Measurements from ENCODE around the gene SNX22.

Gene SNX22

DNA sequence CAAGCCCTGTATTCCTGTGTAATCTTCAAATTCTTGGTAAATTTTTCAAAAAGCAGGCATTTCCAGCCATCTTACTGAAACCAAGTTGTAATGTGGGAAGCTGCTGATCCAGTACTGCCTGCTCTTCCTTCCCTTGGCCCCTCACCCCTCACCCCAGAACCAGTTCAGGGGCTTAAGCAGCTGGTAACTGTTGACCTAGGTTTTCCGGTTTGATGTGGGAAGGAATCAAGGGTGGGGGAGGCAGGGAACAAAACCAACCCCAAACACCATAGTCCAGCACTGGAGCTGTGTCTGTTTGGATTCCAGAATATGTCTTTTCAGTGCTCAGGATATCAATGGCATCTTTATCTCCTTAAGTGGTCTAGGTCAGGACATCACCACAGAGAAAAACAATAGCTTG is 29.1 kb upstream of the SNX22 start:
- no peak overlapping the region for H3K27ac Mint-ChIP-seq
- no peaks in the 10 kb centered on the region for H3K4me1 Mint-ChIP-seq

DNA sequence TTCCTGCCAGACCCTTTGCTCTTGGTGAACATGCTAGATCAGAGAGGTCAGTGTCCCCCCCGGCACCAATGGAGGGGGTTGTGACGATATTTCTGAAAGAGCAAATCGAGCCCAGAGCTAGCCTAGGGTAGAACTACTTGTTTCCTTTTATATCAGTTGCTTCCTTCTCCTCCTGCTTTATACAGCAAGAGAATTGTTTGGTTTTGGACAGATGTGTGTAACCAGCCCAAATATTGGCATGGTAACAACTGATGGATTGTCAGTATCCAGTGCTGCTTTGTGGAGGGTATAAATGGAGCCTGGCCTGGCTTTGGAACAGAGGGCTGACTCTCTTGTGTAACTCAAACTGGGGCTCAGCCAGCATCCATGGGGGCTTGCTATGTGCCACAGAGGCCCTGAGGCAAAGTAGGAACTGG is 28.6 kb upstream of the SNX22 start:
- H3K9me3 Mint-ChIP-seq = no peaks in the 10 kb centered on the region
- no peaks in the 10 kb centered on the region for H3K4me1 Mint-ChIP-seq
- no peaks in the 10 kb centered on the region for H3K27me3 Mint-ChIP-seq (ENCODE audit: low read depth)
- H3K36me3 Mint-ChIP-seq (ENCODE audit: low read depth) = peaks cover 71% of the 10 kb centered on the region
- no peak for TF ChIP-seq CTCF (IDR thresholded peaks at IDR 0.05; ENCODE audit: unreplicated experiment in 3 of 3)
- H3K4me3 Mint-ChIP-seq = no peak overlapping the region
- no peak overlapping the region for H3K27ac Mint-ChIP-seq

More for the DNA sequence above, 29.1 kb upstream of the SNX22 start:
- H3K9me3 Mint-ChIP-seq = no peaks in the 10 kb centered on the region
- no peak for TF ChIP-seq CTCF (IDR thresholded peaks at IDR 0.05; ENCODE audit: unreplicated experiment in 3 of 3)
- no peaks in the 10 kb centered on the region for H3K27me3 Mint-ChIP-seq (ENCODE audit: low read depth)
- peaks cover 70% of the 10 kb centered on the region for H3K36me3 Mint-ChIP-seq (ENCODE audit: low read depth)
- no peak overlapping the region for H3K4me3 Mint-ChIP-seq

- no peak overlapping the region for H3K27ac Mint-ChIP-seq
- H3K4me3 Mint-ChIP-seq = no peak overlapping the region
- H3K27me3 Mint-ChIP-seq (ENCODE audit: low read depth) = no peaks in the 10 kb centered on the region
- no peaks in the 10 kb centered on the region for H3K9me3 Mint-ChIP-seq
- TF ChIP-seq CTCF (IDR thresholded peaks at IDR 0.05; ENCODE audit: unreplicated experiment in 3 of 3) = no peak
- H3K36me3 Mint-ChIP-seq (ENCODE audit: low read depth) = peaks cover 63% of the 10 kb centered on the region
- no peaks in the 10 kb centered on the region for H3K4me1 Mint-ChIP-seq
Observed at GRCh38 chr15:64125978-64126377, 25.6 kb upstream of the SNX22 start.

- peaks cover 74% of the 10 kb centered on the region for H3K36me3 Mint-ChIP-seq (ENCODE audit: low read depth)
- no peaks in the 10 kb centered on the region for H3K27me3 Mint-ChIP-seq (ENCODE audit: low read depth)
- no peak overlapping the region for H3K4me3 Mint-ChIP-seq
- no peaks in the 10 kb centered on the region for H3K9me3 Mint-ChIP-seq
- TF ChIP-seq CTCF (IDR thresholded peaks at IDR 0.05; ENCODE audit: unreplicated experiment in 3 of 3) = no peak
- H3K27ac Mint-ChIP-seq = no peak overlapping the region
- H3K4me1 Mint-ChIP-seq = no peaks in the 10 kb centered on the region
Observed at GRCh38 chr15:64127521-64128270, 23.8 kb upstream of the SNX22 start.

GRCh38 chr15:64130159-64130558 is 21.4 kb upstream of the SNX22 start:
- Mint-ChIP-seq H3K4me1 (no peaks in the 10 kb centered on the region), H3K9me3 (no peaks in the 10 kb centered on the region), H3K27me3 (ENCODE audit: low read depth) (no peaks in the 10 kb centered on the region), H3K27ac (no peak overlapping the region), H3K4me3 (no peak overlapping the region), H3K36me3 (ENCODE audit: low read depth) (peaks cover 79% of the 10 kb centered on the region)
- TF ChIP-seq CTCF (IDR thresholded peaks at IDR 0.05; ENCODE audit: unreplicated experiment in 3 of 3) = no peak

- no peak for TF ChIP-seq CTCF (IDR thresholded peaks at IDR 0.05; ENCODE audit: unreplicated experiment in 3 of 3)
- Mint-ChIP-seq H3K27me3 (ENCODE audit: low read depth) (no peaks in the 10 kb centered on the region), H3K36me3 (ENCODE audit: low read depth) (peaks cover 80% of the 10 kb centered on the region), H3K9me3 (no peaks in the 10 kb centered on the region), H3K4me1 (no peaks in the 10 kb centered on the region), H3K4me3 (no peak overlapping the region), H3K27ac (no peak overlapping the region)
Observed at GRCh38 chr15:64131547-64131946, 20.0 kb upstream of the SNX22 start.

Data from nephron (organoid).